HG03354 (cell line): ENCODE measurements around the gene GTPBP10.
"Not testable (repeated sequence)": the region's sequence is repeated elsewhere in the genome, so short reads cannot be mapped to it uniquely, and the experiment has no call there.

ENCODE experiments used
- ATAC-seq: cut with Tn5 transposase; IDR thresholded peaks from one replicate; pipeline ENCODE4 v1.9.1; 2021; ENCODE audit warnings: mild to moderate bottlenecking; ENCODE audit not compliant: unreplicated experiment, poor library complexity, severe bottlenecking

GTPBP10 gene

DNA sequence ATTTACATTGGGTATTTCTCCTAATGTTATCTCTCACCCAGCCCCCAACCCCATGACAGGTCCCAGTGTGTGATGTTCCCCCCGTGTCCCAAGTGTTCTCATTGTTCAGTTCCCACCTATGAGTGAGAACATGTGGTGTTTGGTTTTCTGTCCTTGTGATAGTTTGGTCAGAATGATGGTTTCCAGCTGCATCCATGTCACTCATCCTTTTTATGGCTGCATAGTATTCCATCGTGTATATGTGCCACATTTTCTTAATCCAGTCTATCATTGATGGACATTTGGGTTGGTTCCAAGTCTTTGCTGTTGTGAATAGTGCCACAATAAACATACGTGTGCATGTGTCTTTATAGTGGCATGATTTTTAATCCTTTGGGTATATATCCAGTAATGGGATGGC, 3.5 kb downstream of the GTPBP10 start:
- not testable (repeated sequence) for ATAC-seq

DNA sequence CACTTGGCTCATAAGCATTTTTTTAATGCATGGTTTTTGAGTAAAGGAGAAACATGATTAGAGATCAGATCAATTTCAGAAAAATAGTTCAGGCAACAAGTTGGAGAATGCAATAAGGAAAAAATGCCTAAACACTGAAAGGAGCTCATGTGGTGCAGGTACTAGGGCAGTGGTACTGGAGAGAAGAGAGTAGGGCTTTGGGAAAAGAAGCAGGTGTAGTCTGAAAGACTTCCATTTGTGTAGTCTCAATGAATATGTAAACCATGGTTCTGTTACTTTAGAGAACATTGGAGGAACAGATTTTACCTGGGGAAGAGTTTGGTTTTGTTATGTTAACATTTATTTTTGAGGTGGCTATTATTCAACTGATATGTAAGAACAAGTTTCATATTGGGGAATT, 5.5 kb downstream of the GTPBP10 start:
- no peak for ATAC-seq

DNA sequence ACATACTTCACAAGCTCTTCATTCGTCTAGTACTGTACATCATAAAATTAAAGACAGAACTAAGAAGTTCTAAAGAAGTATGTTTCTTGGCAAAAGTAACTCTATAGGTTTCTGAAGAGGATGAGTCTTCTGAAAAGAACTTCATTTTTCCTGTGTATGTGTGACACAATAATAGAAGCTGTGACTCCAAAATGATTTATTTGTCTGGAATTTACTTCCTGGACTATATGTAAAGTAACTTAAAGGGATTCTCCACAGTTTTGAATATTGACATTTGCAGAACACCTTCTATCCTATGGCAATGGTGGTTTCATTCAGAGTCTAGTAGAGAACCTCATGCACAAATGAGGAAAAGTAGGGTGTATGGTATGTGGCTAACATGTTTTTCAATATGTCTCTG, 36.9 kb downstream of the GTPBP10 start:
- ATAC-seq, result no peak

DNA sequence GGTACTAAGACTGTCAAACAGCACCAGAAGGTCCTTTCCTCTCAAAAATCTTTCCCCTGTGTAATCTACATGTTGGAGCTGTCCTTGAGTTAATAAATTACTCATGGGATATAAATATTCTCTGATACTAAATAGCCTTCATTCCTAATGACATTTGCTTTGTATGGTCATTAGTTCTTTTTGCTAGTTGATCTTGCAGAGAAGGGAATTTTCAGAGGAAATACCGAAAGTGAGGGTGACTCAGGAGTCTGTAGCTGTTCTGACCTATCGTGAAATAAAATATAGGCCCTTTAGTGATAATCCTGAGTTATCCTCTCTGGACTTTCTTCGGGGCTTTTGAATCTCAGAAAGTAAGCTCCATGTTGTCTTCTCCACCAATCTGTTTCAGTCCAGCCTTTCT, 37.3 kb downstream of the GTPBP10 start:
- ATAC-seq, result no peak

DNA sequence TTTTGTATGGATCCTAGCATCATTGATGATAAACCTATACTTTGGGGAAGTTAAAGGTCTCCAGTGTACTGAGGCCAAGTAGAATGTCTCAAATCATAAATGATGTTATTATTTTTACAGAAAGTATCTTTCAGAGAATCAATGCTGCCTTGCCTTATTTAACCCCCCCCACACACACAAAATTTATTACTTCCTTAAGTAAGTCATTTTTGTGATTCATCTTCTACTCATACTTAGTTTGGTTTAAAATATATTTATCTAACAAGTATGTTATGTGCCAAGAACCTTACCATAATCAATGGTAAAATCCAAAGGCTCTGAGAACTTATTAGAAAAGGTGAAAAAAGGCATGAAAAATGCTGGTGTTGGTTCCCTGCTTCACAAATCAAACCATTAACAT, 37.9 kb downstream of the GTPBP10 start:
- ATAC-seq, result no peak

DNA sequence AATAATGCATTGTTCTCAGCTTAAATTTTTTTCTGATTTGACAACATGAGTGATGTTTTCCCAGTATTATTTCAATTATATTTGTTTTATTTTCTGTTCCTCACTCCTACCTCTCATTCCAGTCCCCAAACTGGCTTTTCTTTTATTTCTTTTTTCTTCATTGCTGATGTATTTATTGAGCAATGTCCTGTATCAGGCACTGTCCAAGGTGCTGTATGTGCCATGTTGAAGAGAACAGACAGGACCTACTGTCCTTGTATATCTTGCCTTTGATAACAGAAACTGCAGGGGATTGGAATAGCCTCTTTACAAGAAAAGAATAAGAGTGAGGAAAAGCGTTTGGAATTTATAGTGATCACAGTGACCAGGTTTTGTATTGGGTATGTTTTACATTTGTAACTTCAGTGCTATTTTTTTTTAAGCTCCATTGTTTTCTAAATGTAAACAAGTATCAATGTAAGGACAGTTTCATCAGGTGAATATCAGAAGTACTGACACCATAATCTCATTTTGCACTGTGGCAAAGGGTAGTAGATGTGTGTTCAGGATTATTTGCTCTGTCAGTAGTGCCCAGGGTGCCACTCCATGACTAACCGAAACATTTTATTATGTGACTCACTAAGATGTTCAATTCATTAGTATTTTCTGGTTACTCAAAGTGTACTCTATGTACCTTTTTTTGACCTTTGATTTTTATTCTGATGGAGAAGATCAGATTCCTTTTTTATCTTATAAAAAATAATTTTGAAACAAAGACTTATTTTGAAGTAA, 41.1 kb downstream of the GTPBP10 start:
- ATAC-seq, result no peak

DNA sequence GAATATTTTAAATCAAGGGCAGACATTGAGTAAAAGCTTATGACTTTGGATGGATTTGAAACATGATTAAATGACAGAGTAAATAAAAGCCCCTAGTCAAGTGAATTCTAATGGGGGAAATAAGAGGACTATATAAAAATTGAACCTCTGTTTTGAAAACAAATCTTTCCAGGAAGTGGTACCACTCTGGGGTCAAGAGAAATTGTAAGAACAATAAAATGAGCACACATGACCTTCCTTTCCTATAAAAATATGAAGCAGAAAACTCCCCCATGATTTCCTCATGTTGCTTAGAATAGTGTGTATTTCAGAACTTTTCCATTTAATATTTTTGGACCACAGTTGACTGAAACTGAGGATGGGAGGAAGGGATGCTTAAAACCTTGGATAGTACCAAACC, 44.4 kb downstream of the GTPBP10 start:
- ATAC-seq, result no peak

DNA sequence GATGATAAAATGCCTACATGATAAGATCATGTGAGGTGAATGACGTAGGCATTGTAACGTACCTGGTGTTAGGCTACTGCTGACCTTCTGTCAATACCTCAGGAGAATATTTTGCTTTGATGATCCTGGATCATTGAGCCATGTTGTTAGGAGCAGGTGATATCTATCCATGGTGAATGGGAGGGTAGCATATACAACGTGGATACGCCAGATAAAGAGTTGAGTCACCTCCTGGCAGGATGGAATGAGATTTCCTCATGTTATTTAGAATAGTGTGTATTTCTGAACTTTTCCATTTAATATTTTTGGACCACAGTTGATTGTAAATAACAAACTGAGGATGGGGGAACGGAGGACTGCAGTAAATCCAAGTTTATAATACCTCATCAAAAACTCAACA, 45.0 kb downstream of the GTPBP10 start:
- no peak for ATAC-seq

DNA sequence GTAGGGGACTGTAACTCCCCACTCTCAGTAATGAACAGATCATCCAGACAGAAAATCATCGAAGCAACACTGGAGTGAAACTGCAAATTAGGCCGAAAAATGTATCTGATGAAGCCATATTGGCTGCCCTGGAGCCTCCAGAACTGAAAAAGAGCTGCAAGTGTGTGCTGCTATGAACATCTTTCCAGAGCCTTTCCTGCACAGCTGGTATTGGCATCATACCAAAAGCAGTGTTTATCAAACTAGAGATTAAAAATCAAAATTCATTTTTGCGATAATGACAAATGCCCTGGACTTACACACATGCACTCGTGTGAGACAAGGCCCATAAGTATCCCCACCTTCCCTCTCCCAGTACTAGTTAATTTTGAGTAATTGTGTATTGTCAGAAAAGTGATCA, 49.9 kb downstream of the GTPBP10 start:
- no peak for ATAC-seq

DNA sequence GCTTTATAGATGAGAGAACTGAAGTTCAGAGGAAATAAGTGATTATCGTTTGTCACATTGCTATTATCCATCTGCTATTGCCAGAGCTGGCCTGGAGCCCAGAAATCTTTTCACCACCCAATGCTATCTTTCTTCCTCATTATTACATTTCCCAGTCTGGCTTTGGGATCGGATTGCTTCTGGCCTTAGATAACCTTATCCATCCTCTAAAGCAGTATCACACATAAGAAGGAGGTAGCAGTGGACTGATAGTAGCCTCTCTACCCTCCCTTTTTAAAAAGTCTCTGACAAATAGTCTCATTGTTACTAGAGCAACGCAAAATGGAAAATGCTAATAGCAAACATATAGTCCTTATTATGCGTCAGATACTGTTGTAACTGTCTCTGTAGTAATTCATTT, 55.5 kb downstream of the GTPBP10 start:
- ATAC-seq, result no peak

DNA sequence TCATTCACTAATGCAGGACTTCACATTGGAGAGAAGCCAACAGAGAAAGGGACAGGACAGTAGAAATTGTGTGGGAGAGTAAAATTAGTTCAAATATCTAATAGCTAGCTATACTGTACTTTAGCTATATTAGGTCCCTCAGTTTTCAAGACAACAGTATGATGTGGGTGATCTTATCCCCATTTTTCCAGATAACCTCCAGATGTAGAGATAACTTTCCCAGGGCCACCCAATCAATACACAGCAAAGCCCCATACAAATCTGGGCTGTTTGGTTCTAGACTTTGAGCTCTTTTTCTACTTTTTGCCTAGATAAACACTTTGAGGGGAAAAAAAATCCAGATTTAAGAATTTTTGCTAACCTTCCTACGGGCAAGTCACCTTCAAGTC, 56.3 kb downstream of the GTPBP10 start:
- no peak for ATAC-seq

DNA sequence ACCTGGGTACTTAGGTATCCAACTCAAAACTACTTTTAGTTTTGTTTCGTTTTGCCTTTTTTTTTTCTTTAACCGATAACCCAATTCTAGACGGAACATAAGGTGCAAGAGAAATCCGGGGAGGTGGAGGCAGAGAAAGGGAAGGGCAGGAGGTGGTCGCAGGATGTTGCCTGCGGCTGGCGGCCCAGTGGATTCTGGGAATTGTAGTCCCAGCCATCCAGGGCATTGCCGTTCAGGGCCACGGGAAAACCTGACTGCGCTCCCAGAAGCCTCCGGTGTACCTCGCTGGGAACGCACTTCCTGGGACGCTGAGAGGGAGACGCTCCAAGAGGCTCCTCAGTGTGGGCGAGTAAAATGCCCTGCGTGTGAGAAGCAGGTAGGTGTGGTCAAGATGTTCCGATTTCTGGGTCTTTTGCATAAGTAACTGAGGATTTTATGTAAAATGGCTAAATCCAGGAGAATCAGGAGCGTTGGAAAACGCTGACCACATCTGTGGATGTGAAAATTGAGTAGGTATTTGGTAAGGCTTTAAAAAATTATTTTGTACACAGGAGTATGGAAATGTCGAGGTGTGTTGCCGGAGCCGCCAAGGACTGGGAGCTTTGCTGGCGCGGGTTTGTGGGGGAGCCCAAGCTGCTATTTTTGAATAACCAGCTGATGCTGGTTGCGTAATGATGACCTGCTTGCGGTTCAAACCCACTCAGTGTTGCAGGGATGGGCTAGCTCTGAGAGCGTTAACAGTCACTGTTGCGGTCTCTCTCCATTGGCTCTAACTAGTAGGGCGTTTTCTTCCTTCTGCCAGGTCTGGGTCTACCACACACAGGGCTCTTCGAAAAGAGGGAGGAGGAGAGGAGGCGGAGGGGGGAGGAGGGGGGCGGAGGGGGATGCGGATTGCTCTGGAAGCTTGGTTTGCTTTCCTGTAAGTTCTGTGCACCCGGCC, 56.9 kb downstream of the GTPBP10 start, which contains the start of gene CLDN12:
CLDN12 (plus strand) TSS at position 288 of the 940 bp plus-strand sequence. CDS start 9,216 bp downstream, outside the sequence.
- peak; percentile 98 for ATAC-seq

DNA sequence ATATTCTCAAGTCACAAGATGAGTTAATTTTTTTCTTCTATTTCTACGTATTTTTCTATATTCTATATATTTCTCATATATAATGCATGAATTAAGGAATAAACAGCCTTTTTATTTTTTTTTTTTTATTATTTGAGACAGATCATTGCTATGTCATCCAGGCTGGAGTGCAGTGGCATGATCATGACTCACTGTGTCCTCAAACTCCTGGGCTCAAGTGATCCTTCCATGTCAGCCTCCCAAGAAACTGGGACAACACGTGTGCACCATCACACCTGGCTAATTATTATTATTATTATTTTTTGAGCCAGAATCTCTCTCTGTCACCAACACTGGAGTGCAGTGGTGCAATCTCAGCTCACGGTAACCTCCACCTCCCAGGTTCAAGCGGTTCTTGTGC, 58.3 kb downstream of the GTPBP10 start:
- no peak for ATAC-seq

DNA sequence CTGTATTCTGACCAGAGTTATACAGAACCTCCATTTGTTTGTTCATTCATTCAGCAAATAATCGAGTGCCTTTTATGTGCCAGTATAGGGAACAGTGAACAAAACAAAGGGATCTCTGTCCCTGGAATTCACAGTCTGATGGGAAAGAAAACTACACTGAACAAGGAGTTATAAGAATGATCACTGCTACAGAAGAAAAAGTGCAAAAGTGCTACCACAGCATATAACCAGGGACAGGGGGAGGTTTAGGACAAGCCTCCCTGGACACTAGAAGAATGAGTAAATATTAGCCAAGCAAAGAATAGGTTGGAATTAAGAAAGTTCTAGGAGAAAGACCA, 60.9 kb downstream of the GTPBP10 start:
- ATAC-seq, result no peak

DNA sequence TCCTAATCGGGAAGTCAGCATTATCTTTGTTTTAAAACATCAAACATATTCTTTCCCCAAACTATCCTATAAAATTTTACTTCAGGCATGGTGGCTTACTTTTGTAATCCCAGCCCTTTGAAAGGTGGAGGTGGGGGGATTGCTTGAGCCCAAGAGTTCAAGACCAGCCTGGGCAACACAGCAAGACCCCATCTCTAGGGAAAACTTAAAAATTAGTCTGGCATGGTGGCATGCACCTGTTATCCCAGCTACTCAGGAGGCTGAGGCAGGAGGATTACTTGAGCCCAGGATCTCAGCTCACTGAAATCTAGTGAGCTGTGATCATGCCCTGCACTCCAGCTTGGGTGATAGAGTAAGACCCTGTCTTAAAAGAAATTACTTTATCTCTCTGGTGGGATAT, 61.6 kb downstream of the GTPBP10 start:
- ATAC-seq, result no peak

DNA sequence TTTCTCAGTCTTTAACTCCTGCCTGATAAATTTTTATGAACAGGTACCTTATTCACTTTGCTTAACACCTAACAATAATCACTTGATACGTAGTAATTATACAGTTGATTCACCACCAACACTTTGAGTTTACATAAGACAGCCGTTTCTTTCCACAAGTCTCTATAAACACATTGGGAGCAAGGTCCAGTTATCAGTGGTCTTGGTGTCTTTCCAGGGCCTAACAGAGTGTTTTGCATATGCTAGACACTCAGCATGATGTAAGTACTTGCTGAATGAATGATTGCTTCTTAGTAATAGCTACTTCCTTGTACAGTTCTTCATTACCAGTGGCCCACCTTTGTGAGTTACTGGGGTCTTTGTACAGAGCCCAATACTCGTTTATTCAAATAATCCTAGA, 63.2 kb downstream of the GTPBP10 start:
- no peak for ATAC-seq

DNA sequence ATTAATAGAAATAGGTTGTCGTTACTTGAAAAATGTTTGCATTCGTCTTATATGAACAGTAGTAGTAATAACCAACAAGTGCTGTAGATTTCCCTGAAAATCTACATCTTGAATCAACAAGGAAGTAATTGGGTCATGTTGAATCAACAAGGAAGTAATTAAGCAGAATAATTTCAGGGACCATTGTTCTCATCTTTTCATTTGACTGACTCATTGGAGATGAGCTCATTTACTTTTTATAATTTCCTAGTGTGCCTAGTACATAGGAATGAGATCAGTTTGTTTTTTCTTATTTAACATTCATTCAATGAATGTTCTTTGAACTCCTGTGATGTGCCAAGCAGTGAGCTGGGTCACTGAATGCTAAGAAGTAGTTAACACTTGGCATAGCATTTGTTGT, 65.0 kb downstream of the GTPBP10 start:
- ATAC-seq, result no peak

DNA sequence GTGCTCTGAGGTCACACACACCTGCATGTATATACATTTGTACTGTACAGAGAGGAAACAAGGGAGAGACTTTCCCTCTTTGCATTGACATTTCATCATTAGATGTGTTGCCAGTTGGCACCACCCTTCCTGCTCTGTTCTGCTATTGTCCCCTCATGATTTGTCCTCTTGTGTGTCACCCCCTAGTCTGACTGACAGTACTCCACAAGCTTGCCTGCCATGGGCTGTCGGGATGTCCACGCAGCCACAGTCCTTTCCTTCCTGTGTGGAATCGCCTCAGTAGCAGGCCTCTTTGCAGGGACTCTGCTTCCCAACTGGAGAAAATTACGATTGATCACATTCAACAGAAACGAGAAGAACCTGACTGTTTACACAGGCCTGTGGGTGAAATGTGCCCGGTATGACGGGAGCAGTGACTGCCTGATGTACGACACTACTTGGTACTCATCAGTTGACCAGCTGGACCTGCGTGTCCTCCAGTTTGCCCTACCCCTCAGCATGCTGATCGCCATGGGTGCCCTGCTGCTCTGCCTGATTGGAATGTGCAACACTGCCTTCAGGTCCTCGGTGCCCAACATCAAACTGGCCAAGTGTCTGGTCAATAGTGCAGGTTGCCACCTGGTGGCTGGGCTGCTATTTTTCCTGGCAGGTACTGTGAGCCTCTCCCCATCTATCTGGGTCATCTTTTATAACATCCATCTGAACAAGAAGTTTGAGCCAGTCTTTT, 66.1 kb downstream of the GTPBP10 start:
- peak; percentile 62 for ATAC-seq

DNA sequence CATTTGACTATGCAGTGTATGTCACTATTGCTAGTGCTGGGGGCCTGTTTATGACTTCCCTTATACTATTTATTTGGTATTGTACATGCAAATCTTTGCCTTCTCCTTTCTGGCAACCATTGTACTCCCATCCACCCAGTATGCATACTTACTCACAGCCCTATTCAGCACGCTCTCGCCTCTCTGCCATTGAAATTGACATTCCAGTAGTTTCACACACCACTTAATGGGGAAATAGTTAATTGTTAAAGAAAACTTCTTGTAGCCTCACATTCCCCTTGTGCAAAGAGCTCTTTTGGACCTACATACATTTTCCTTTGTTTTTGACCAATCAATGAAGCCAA, 66.6 kb downstream of the GTPBP10 start:
- ATAC-seq, result no peak

DNA sequence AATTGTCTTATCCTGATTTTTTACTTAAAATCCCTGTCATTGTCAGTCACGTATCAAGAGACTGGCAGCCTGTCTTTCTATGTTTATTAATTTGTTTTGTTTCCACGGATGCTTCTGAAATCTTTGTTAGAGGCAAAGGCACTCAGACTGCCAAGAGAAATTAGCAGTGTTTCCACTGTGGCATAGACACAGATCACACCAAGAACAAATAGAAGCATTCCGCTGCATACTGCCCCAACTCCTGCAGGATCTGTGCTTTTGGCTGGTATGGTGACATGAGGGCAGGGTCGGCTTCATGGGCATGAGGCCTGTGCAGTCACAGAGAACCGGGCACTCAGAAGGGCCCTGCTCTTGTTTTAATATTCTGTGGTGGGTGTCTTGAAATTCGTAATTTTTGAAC, 75.1 kb downstream of the GTPBP10 start:
- ATAC-seq, result no peak

DNA sequence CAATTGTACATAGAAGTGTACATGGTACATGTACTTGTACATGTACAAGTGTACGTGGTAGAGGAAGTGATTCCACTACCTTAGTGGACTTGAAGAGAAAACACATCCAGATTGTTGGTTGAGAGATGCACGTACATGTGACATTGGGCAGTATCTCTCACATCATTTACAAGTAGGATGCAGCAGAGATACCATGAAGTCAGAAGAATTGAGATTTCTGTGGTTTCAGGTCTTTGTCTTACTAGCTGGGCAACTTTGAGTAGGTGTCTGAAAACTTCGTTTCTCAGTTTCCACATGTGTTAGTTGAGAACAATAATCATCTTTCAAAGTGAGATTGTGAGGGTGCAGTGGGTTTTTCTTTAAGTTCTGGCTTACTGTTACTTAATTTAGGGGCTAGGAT, 78.2 kb downstream of the GTPBP10 start:
- peak; percentile 77 for ATAC-seq
